ENCODE measurements around the gene MORN1. TPM values are rescaled to one million over a fixed set of nuclear protein-coding genes. Genes with fewer than 3 reads are reported as not detected.

MORN1 gene
- total RNA-seq, 1 donor from 2014 or later = 35.3 TPM

DNA sequence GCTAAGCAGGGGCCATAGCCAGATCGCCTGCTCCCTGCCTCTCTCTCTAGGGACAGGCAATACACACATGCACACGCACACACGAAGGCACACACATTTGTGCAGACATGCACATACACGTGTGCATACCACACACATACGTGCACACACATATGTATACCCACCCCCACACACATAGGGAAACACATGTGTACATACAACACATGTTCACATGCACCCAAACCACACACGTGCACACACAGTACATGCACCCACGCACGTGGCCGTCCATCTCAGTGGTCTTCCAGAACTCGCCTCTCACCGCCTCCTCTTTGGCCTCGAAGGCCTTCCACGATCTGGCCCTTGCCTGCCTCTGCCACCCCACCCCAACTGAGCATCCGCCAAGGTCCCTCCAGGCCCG, 46.3 kb upstream of the MORN1 start:
- no peaks in the 10 kb centered on the region for H3K36me3 Mint-ChIP-seq (ENCODE audit: insufficient read depth)
- TF ChIP-seq, protein P1, sequence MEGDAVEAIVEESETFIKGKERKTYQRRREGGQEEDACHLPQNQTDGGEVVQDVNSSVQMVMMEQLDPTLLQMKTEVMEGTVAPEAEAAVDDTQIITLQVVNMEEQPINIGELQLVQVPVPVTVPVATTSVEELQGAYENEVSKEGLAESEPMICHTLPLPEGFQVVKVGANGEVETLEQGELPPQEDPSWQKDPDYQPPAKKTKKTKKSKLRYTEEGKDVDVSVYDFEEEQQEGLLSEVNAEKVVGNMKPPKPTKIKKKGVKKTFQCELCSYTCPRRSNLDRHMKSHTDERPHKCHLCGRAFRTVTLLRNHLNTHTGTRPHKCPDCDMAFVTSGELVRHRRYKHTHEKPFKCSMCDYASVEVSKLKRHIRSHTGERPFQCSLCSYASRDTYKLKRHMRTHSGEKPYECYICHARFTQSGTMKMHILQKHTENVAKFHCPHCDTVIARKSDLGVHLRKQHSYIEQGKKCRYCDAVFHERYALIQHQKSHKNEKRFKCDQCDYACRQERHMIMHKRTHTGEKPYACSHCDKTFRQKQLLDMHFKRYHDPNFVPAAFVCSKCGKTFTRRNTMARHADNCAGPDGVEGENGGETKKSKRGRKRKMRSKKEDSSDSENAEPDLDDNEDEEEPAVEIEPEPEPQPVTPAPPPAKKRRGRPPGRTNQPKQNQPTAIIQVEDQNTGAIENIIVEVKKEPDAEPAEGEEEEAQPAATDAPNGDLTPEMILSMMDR (IDR thresholded peaks at IDR 0.05; ENCODE audit: unreplicated experiment) = no peak
- H3K9me3 Mint-ChIP-seq (ENCODE audit: low read depth) = no peaks in the 10 kb centered on the region
- no peaks in the 10 kb centered on the region for H3K4me1 Mint-ChIP-seq (ENCODE audit: low read depth)
- H3K27ac Mint-ChIP-seq = no peak overlapping the region
- peaks cover 39% of the 10 kb centered on the region for H3K27me3 Mint-ChIP-seq
- no peak overlapping the region for H3K4me3 Mint-ChIP-seq (ENCODE audit: low read depth)
- DNase-seq (ENCODE audit: low spot score, unreplicated experiment) = no peak

DNA sequence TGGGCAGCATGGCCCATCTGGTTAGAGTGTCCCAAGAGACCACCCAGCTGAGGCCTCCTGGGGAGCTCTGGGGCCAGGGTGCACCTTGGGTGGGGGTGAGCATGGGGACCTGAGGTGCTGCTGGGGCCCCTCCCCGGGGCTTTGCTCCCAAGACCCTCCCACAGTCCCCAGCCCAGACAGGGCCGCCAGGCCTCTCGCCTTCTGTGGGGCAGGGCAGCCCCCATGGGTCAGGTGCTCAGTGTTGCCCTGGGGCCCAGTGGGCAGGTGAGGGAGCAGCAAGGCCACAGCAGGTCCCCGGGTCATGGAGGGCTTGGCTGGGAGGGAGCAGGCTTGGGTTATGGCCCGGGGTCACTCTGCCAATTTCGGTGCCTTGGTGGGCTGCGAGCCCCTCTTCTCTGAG, 45.5 kb upstream of the MORN1 start:
- H3K4me1 Mint-ChIP-seq (ENCODE audit: low read depth) = no peaks in the 10 kb centered on the region
- peaks cover 31% of the 10 kb centered on the region for H3K27me3 Mint-ChIP-seq
- H3K4me3 Mint-ChIP-seq (ENCODE audit: low read depth) = no peak overlapping the region

DNA sequence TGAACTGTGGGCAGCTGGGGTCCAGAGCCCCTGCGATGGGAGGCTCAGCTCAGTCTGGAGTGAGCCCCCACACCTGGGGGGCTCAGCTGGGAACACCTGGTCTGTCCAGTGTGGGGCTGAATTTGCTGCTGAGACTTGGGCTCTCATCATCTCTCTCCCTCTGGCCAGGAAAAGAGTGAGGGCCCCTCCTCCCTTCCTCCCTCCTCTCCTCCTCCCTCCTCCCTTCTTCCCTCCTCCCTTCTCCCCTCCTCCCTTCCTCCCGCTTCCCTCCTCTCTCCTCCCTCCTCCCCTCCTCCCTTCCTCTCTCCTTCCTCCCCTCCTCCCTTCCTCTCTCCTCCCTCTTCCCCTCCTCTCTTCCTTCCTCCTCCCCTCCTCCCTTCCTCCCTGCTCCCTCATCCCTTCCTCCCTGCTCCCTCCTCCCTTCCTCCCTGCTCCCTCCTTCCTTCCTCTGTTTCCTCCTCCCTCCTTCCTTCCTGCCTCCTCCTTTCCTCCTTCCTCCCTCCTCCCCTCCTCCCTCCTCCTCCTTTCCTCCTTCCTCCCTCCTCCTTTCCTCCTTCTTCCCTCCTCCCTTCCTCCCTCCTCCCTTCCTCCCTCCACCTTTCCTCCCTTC, 44.5 kb upstream of the MORN1 start:
- no peak overlapping the region for H3K4me3 Mint-ChIP-seq (ENCODE audit: low read depth)
- DNase-seq (ENCODE audit: low spot score, unreplicated experiment) = no peak
- no peaks in the 10 kb centered on the region for H3K4me1 Mint-ChIP-seq (ENCODE audit: low read depth)
- H3K27me3 Mint-ChIP-seq = peaks cover 25% of the 10 kb centered on the region
- no peak overlapping the region for H3K27ac Mint-ChIP-seq
- H3K9me3 Mint-ChIP-seq (ENCODE audit: low read depth) = no peaks in the 10 kb centered on the region
- no peaks in the 10 kb centered on the region for H3K36me3 Mint-ChIP-seq (ENCODE audit: insufficient read depth)
- TF ChIP-seq, protein P1 (IDR thresholded peaks at IDR 0.05; ENCODE audit: unreplicated experiment) = no peak

More for the DNA sequence above, 45.5 kb upstream of the MORN1 start:
- DNase-seq (ENCODE audit: low spot score, unreplicated experiment) = no peak
- H3K27ac Mint-ChIP-seq = no peak overlapping the region
- no peaks in the 10 kb centered on the region for H3K36me3 Mint-ChIP-seq (ENCODE audit: insufficient read depth)
- H3K9me3 Mint-ChIP-seq (ENCODE audit: low read depth) = no peaks in the 10 kb centered on the region
- TF ChIP-seq, protein P1 (IDR thresholded peaks at IDR 0.05; ENCODE audit: unreplicated experiment) = no peak

DNA sequence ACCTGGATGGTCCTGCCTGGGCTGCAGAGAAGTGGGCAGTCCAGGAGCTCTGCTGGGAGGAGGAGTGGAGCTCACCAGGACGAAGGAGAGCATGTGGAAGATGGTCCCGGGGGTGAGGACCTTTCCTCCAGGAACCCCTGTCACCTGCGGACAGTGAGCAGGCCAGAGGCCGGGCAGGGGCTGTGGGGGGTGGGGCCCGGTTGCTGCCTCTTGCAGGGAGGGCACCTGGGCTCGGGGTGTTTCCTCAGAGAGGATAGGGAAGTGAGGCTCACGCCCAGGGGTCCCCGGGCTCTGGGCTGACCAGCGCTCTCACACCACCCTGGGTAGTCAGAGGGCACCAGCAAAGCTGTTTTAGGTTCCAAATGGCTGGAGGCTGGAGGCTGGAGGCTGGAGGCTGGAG, 43.7 kb upstream of the MORN1 start:
- TF ChIP-seq, protein P1 (IDR thresholded peaks at IDR 0.05; ENCODE audit: unreplicated experiment) = no peak
- Mint-ChIP-seq H3K27ac (no peak overlapping the region), H3K27me3 (peaks cover 22% of the 10 kb centered on the region), H3K36me3 (ENCODE audit: insufficient read depth) (no peaks in the 10 kb centered on the region), H3K4me1 (ENCODE audit: low read depth) (no peaks in the 10 kb centered on the region), H3K9me3 (ENCODE audit: low read depth) (no peaks in the 10 kb centered on the region), H3K4me3 (ENCODE audit: low read depth) (no peak overlapping the region)
- no peak for DNase-seq (ENCODE audit: low spot score, unreplicated experiment)

DNA sequence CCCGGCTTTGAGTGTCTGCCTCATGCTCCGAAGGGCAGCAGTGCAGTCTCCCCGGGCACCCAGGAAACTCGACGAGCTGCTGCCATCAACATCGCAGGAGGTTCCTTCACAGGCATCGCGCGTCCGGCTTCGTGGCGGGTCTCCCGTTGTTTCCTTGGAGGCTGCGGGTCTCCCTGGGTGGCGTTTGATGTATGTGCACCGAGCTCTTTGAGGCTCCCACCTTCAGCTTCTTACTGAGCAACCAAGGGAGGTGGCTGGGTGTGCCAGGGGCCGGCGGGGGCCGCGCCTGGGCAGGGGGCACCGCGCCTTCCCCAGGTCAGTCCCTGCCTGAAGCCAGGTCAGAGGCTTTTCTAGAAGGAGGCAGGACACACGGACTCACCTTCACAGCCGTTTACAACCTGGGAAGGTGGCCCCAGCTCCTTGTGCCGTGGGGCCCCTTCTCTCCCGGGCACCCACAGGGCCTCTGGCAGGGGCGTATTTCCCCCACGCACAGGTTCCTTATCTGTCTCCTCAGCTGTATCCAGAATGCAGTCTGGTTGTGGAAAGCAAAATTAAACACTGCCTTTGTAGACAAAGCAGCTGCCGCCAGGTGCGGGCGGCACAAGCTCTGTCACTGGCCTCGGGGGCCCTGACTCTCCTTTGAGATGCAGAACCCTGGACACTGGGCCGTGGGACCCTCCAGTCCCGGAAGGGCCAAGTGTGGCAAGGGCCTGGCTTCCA, 42.7 kb upstream of the MORN1 start:
- Mint-ChIP-seq H3K27me3 (peaks cover 17% of the 10 kb centered on the region), H3K9me3 (ENCODE audit: low read depth) (no peaks in the 10 kb centered on the region), H3K4me3 (ENCODE audit: low read depth) (no peak overlapping the region), H3K27ac (no peak overlapping the region), H3K4me1 (ENCODE audit: low read depth) (no peaks in the 10 kb centered on the region), H3K36me3 (ENCODE audit: insufficient read depth) (no peaks in the 10 kb centered on the region)
- DNase-seq (ENCODE audit: low spot score, unreplicated experiment) = no peak
- TF ChIP-seq, protein P1 (IDR thresholded peaks at IDR 0.05; ENCODE audit: unreplicated experiment) = no peak
